GM10266 (cell line): ENCODE results near the gene HMCN2.

ENCODE experiments used
- DNase-seq: peaks from one replicate; pipeline ENCODE4 v3.0.0; 2012; ENCODE audit errors: extremely low spot score
- CTCF ChIP-seq: IDR thresholded peaks from 2 replicates; pipeline ENCODE4 v1.5.1; 2012; ENCODE audit warnings: mild to moderate bottlenecking, low read depth; ENCODE audit not compliant: control insufficient read depth, insufficient read depth; ENCODE audit errors: missing control alignments

The HMCN2 gene

GRCh38 chr9:130320723-130321481, 55.3 kb downstream of the HMCN2 start:
- DNase-seq = no peak

GRCh38 chr9:130321539-130321938, 56.0 kb downstream of the HMCN2 start:
- DNase-seq = no peak
- TF ChIP-seq CTCF = no peak

More at GRCh38 chr9:130320723-130321481, 55.3 kb downstream of the HMCN2 start:
- peak; percentile 8 for TF ChIP-seq CTCF

- TF ChIP-seq CTCF = no peak
Measured at GRCh38 chr9:130323051-130323745, 57.6 kb downstream of the HMCN2 start.

GRCh38 chr9:130325921-130326320, 60.4 kb downstream of the HMCN2 start:
- TF ChIP-seq CTCF = no peak
- DNase-seq = no peak

More at GRCh38 chr9:130323051-130323745, 57.6 kb downstream of the HMCN2 start:
- DNase-seq = no peak

GRCh38 chr9:130327070-130327780, 61.7 kb downstream of the HMCN2 start:
- no peak for DNase-seq
- no peak for TF ChIP-seq CTCF

- TF ChIP-seq CTCF = no peak
- no peak for DNase-seq
Measured at GRCh38 chr9:130327781-130328348, 62.3 kb downstream of the HMCN2 start.
